ENCODE data around the gene ACO1. TPM values are rescaled to one million over a fixed set of nuclear protein-coding genes. Genes with fewer than 3 reads are reported as not detected.

Gene ACO1
- total and polyA plus RNA-seq, 9 of the 15 experiments (the other 6 are each of a cell fraction or from before 2014, with no cell fraction given) = 0.96 to 29.7 (median 16.9) TPM

- TF ChIP-seq MAX (CRISPR knock-in tag; IDR thresholded peaks at IDR 0.05) (no peak), SMARCA4 (IDR thresholded peaks at IDR 0.05) (no peak), POLR2B (IDR thresholded peaks at IDR 0.05; ENCODE audit: low read depth, partially characterized antibody) (no peak), MIER1 (IDR thresholded peaks at IDR 0.05; ENCODE audit: low read depth) (no peak), ZFX (CRISPR knock-in tag; IDR thresholded peaks at IDR 0.05) (no peak), ZNF263 (CRISPR knock-in tag; IDR thresholded peaks at IDR 0.05; ENCODE audit: borderline replicate concordance) (no peak), KLF10 (CRISPR knock-in tag; IDR thresholded peaks at IDR 0.05) (no peak), CEBPB (tag; IDR thresholded peaks at IDR 0.05) (peak; percentile 79), ZNF354B (CRISPR knock-in tag; IDR thresholded peaks at IDR 0.05) (no peak), MEF2A (IDR thresholded peaks at IDR 0.05; ENCODE audit: control insufficient read depth, low read depth, low read length) (no peak), ATF7 (IDR thresholded peaks at IDR 0.05) (no peak)
These were observed 42.0 kb downstream of the ACO1 start (continued) for GRCh38 chr9:32426278-32426939.

- Histone ChIP-seq H2AFZ (ENCODE audit: low read depth, low read length) (no peak overlapping the region), H4K20me1 (replicated peaks; ENCODE audit: control insufficient read depth, insufficient read depth, low read length) (no peaks in the 10 kb centered on the region), H3K4me1 (replicated peaks in 1 of 2; ENCODE audit: control insufficient read depth in 2 of 2, insufficient read depth in 2 of 2, low read length in 2 of 2) (peaks cover 0 to 10% of the 10 kb centered on the region in 2 experiments; a peak in 3 of 5 replicates), H3K36me3 (ENCODE audit: control insufficient read depth, insufficient read depth, low read length) (peaks cover 29% of the 10 kb centered on the region; the same call in 2 of the 3 replicates), H3K9me1 (ENCODE audit: control insufficient read depth, insufficient read depth, low read length) (no peaks in the 10 kb centered on the region), H3K27ac (ENCODE audit: extremely low read depth, low read depth, low read length) (no peak overlapping the region), H3K9ac (ENCODE audit: insufficient read depth in 1 of 2, low read depth in 2 of 2, low read length in 2 of 2) (no peak overlapping the region), H3K4me2 (ENCODE audit: insufficient read depth, low read length) (no peak overlapping the region), H3K9me3 (replicated peaks; ENCODE audit: control insufficient read depth, insufficient read depth, low read depth, low read length) (no peaks in the 10 kb centered on the region), H3K79me2 (ENCODE audit: control insufficient read depth, insufficient read depth, low read length) (no peaks in the 10 kb centered on the region), H3K27me3 (ENCODE audit: control insufficient read depth in 2 of 2, insufficient read depth in 2 of 2, low read length in 2 of 2) (no peaks in the 10 kb centered on the region), H3K4me3 (no peak overlapping the region)
- ChIA-PET POLR2A (interaction anchor here (0.6 kb wide), 1 partner anchor 813 kb away, joined by 3 read pairs; no protein-coding TSS in a partner anchor), CTCF (ENCODE audit: low intra/inter-chr PET ratio) (no interaction called here)
- peak in 1 of 4 experiments; percentile 6 for DNase-seq (ENCODE audit: extremely low read depth in 1 of 4, low spot score in 3 of 4)
- BruUV-seq (replicated peaks) = no TSS peak
- ATAC-seq = no peak
- in situ Hi-C loops (cut with MboI) = no loop called here
- intact Hi-C loops (cut with micrococcal nuclease) = no loop called here
- 63% methylated on average over 7 of the region's 8 CpGs for WGBS (ENCODE audit: insufficient coverage, low coverage, missing lambda C conversion rate)
- FAIRE-seq = no peak
- TF ChIP-seq NFE2 (IDR thresholded peaks at IDR 0.05; ENCODE audit: low read depth) = peak; percentile 23; the same call in 1 of the 2 replicates
- TF ChIP-seq CBFA2T3 (IDR thresholded peaks at IDR 0.05) = 0 out of 2 replicates have a peak, but pooled peaks have one; percentile 6
- TF ChIP-seq ARID1B (IDR thresholded peaks at IDR 0.05) = peak; percentile 16; the same call in 1 of the 2 replicates
- TF ChIP-seq MTA3 (IDR thresholded peaks at IDR 0.05; ENCODE audit: borderline replicate concordance) = no peak
- TF ChIP-seq, protein P1, sequence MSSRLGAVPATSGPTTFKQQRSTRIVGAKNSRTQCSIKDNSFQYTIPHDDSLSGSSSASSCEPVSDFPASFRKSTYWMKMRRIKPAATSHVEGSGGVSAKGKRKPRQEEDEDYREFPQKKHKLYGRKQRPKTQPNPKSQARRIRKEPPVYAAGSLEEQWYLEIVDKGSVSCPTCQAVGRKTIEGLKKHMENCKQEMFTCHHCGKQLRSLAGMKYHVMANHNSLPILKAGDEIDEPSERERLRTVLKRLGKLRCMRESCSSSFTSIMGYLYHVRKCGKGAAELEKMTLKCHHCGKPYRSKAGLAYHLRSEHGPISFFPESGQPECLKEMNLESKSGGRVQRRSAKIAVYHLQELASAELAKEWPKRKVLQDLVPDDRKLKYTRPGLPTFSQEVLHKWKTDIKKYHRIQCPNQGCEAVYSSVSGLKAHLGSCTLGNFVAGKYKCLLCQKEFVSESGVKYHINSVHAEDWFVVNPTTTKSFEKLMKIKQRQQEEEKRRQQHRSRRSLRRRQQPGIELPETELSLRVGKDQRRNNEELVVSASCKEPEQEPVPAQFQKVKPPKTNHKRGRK (tag; IDR thresholded peaks at IDR 0.05) = no peak
These were observed 42.8 kb downstream of the ACO1 start for GRCh38 chr9:32427111-32427873.

All from K562 (cell line).